HG03565 (cell line): ENCODE data around the gene RFTN1.

Source experiments
- ATAC-seq: cut with Tn5 transposase; IDR thresholded peaks from one replicate; pipeline ENCODE4 v1.9.1; 2021; ENCODE audit warnings: mild to moderate bottlenecking, moderate library complexity; ENCODE audit not compliant: unreplicated experiment

The RFTN1 gene

DNA sequence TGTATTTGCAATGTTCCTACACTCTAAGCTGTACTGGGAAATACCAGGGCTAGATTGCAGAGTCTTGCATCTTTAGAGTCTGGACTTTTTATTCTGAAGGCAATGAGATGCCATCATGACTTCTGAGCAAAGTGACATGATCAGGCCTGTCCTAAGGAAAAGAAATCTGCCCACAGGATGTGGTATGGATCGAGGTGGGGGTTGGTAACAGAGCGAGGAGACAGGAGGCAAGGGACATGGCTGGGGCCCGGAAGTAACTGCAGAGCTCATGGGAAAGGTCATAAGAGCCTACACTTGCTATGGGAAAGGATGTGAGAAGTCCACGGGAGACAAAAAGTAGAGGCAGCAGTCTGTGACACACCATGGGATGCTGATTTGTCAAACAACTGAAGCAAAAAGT, 126.9 kb downstream of the RFTN1 start:
- ATAC-seq = no peak

DNA sequence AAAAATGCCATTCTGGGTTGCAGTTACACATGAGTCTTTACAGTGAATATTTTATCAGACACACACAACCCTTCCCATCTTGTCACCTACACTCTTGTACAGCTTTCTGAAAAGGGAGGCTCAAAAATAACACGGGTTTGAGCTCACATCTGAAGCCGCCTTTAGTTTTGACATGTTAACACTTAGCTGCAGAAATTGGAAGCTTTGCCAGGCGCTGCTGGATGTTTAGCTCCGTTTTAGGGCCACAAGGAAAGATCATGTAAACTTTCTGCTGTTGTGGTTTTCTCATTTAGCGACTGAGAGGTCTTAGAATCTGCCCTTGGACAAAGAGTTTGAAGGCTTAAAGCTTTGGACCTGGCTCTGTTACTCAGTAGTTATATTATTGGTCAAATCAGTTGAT, 128.3 kb downstream of the RFTN1 start:
- no peak for ATAC-seq

DNA sequence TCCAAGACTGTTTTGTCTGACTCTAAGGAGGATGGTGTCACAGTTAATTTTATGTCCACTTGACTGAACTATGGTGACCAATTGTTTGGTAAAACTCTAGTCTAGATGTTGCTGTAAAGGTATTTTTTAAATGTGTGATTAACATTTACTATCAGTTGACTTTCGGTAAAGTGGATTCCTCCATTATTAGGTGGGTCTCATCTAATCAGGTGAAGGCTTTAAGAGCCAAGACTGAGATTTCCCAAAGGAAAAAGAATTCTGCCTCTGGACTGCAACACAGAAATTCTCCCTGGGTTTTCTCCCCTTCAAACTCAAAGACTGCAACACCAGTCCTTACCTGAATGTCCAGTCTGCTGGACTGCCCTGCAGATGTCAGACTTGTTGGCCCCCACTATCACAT, 129.6 kb downstream of the RFTN1 start:
- no peak for ATAC-seq

DNA sequence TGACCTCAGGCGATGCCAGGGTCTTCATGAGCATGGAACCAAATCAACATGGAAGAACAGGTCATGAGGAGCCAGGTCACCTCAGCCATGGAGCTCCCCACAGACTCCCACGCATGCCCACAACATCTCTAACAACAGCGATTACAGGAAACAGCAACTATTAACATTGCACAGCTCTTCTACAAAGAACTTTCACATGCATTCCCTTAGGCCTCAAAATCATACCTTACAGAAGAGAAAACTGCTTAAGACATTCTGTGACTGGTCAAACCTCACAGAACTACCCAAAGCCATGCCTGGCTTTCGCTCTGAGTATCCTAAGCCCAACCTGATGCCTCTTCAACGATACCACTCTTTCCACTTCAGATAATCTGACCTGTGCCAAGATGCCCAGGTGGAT, 130.7 kb downstream of the RFTN1 start:
- peak; percentile 56 for ATAC-seq

DNA sequence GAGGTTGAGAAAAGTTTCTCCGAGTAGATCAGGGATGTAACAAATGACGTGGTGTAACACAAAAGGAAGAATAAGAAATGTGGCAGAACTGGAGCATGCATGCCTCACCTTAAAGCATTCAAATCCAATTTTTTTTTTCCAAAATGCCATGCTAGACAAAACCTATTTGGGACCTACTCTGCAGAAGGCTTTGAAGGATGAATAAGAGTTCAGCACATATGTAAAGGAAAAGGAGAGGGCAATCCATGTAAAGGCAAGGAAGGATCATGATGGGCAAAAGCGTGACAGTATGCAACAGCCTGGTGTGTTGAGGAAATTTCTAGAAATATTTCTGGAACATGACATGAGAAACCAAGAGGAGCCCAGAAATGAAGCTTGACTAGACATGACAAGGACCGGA, 132.1 kb downstream of the RFTN1 start:
- ATAC-seq = no peak

DNA sequence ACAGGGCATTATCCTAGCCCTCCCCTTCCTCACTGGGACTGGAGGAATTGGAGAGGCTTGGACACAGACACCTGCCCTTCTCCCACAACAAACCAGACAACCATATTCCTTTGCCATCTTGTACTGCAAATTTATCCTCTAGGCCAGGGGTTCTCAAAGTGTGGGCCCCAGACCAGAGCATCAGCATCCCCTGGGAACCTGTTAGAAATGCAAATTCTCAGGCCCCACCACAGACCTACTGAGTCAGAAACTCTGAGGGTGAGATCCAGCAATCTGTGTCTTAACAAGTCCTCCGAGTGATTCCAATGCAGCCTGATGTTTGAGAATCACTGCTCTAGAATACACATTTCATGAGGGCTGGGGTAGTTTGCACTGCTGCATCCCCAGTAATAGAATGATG, 133.1 kb downstream of the RFTN1 start:
- no peak for ATAC-seq

DNA sequence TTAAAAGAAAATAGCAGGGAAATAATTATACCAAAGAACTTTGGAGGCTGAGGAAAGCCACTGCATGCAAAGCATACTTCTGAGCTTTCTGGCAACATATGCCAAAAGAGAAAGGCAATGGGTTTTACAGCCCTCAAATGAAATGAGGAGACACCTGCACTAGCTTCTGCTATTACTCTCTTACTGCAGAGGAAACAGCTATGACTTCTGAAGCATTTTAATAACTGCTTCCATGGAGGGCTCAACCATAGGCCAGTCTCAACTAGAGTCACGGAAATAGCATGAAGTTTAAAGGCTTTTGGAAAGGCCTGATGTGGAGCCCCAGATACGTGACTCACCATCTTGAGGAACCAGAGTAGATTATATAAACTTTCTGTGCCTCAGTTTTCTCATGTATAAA, 133.7 kb downstream of the RFTN1 start:
- no peak for ATAC-seq

DNA sequence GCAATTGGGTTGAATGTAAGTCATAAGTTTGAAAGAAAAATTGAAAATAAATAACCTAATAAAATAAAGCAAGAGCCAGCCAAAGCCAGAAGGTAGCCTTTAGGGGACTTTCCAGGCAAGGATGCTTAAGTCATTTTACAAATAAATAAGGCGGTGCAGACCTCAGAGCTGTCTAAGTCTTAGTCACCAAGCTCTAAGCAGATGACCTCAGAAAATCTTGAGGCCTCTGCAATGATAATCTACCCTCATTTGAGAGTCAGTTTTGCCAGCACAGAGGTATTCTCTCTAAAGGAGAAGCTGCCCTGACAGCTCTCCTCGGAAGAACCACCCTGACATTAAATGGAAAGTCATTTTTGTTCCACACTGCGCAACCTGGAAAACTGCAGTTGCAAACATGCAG, 134.6 kb downstream of the RFTN1 start:
- ATAC-seq = peak; percentile 48

DNA sequence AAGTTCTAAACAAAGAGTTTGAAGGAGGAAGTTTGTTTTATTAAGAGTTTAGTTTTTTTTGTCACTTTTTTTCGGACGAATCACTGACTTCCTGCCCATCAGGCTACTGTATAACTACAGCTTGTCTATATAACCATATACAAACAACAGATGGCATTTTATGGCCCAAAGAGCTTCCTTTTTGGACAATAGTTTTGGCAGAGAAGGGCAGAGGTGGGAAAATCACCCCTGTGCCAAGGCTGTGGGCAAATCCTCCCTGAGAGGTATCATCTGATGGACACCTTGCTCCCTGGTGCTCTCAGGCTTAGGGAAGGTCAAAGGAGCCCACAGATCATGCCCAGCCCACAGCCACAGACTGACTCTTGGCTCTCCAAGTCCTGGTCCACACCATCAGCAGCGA, 135.1 kb downstream of the RFTN1 start:
- no peak for ATAC-seq

DNA sequence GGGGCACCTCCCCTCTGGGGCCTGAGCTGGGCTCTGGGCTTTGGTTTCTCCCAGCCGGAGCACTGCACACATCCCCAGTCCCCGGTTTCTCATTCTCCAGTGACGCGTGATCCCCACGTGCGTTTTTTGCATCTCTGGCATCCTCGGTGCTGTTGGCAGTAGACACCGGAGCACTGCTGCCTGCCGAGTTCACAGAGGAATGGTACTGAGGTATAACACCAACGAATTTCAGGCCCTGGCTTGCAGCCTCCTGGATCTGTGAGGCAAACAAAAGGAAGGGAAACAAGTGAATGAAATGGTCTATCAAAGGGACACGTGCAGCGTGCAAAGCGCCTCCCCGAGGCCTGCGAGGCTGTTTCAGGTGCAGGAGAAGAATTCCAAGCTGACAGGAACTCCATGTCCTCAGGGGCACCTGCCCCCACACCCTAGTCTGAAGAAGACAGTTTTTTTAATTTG, 135.6 kb downstream of the RFTN1 start:
- ATAC-seq = no peak

DNA sequence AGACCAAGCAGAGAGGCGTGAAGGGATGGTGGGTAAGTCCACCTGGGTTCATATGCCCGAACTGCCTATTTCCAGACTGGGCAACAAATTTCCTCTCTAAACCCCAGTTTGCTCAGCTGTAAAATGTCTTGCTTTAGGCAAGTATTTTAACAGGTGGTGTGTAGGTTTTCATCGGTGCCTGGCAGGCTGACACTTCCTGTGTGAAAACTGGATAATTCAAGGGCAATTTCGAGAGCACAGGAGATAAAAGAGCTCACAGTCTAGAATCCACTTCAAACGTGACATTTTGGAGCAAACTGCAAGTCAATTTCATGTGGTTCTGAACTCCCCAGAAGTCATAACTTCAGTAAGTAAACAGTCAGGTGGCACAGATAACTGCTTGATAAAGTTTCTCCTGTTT, 136.3 kb downstream of the RFTN1 start:
- ATAC-seq = no peak

DNA sequence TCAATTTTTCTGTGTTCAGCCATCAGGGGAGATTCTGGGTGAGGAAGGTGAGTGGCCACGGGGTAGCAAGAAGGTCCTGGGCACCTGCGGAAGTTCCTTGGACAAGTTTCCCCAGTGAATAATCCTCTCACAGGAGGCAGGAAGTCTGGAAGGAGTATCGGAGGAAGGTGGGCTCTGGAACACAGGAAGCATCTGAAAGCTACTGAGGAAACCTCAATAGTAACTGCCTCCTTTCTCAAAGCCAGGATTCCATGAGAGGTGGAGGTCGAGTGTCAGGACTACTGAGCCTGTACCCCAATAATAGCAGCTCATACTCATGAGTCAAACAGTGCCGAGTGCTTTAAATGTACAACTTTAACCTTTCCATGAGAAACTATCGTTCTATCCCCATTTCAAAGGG, 137.6 kb downstream of the RFTN1 start:
- no peak for ATAC-seq

DNA sequence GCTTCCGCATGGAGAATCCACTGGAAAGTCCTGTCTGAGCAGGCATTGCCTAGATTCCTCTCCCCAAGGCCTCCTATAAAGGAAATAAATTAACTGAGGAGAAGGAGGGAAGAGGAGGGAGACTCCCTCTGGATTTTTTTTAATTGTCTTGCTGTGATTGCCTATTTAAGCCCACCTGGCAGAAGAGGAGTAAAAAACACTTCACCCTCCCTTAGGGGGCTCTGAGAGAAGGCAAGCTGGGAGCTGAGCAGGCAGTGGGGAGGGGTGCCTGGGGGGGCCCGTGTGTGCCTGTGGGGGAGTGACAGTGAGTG, 138.6 kb downstream of the RFTN1 start:
- no peak for ATAC-seq

DNA sequence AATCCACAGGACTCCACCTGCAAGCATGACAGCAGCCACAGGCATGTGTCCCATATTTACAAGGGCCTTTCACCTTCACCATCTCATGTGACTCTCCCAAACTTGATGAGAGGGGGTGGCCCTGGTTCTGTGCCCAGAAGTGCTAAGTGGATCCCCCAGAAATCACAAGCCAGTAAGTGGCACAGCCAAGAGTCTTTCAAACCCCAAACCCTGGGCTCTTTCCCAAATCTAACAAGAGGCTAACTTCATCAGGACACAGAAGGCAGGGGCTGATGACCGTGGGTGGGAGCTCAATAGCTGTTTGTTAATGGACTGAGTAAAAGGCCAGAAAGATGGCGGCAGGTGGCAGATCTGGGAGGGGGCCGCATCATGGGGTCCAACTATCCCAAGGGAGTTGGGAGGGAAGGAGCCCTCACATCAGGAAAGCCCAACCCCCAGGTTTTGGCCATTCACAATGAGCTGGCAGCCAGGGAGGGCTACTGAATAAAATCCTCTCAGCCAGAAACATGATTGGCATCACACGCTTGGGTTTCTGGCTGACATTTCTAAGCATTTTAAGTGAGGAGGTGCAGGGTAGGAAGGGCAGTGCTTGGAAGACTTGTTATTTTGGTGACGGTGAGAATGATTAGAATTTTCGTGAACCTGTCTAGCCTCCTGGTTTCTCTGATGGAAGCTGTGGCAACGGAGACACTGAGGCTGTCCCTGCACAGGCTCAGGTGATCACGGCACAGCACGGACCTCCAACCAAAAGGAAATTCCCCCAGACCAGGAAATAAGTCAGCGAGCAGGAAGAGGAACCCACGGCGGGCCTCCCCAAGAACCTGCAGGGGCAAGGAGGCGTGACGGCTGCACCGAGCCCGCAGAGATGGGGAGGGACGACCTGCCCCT, 139.2 kb downstream of the RFTN1 start:
- ATAC-seq = peak; percentile 25

DNA sequence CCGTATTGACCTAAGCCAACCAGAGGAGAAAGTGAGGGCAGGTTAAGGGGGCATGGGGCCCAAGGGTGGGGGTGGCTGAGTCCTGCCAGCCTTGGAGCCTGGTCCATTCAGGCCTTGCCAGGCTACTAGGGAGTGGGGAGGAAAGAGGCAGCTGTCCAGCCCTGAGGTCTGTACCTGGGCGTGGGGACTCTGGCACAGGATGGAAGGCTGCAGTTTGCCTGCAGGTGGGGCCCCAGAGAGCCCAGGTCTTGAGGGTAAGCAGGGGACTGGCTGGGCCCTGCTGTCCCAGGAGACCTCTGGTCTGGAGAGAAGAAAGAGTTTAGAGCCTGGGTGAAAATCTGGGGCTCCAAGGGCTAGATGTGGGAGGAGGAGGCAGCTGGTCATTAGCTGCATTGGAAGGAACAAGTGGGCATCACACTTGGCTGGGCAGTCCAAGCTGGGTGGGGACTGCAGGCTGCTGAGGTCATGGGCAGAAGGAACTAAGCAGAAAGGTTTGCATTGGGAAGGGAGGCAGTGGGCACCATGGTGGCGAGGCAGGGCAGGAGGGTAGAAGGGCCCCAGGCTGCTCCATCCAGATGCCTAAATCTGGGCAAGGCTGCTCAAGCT, 140.1 kb downstream of the RFTN1 start:
- no peak for ATAC-seq

DNA sequence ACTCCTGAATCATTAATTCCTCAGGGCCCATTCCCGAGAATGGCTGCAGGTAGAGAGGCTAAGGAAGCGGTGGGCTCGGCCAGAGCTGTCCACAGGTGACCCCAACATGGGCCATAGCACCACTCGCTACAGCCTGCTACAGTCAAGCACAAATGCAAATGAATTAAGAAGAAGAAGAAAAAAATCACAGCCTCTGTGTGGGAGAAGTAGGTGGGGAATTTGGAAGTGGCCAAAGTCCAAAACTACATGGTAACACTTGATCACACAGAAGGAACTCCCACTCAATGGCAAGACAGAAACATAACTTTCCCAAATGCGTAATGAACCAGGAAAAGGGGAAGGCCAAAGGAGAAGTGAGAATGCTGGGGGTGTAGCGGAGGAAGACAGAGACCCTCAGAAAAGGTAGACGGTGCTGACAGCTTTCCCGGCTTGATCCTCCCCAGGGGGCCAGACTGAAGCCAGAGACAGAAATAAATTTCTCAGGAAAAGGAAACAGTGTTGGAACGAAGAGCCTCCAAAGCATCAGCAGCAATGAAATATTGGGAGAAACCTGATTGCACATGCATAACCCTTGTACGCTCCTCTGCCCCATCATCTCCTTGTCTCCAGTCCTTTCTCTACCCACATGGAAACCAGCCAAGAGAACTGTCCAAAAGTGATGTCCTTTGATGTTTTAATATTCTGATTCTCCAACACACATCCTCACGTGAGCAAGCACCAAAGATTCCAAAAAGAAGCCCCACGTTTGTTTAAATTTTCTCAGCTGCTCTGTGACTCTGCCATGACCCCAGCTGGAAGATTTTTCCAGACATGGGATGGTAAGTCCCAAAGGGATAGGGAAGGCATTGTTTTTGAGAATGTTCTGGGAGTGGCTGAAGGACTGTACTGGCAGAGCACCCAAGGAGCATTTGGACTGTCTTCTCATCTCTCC, 140.9 kb downstream of the RFTN1 start:
- ATAC-seq = peak; percentile 26

DNA sequence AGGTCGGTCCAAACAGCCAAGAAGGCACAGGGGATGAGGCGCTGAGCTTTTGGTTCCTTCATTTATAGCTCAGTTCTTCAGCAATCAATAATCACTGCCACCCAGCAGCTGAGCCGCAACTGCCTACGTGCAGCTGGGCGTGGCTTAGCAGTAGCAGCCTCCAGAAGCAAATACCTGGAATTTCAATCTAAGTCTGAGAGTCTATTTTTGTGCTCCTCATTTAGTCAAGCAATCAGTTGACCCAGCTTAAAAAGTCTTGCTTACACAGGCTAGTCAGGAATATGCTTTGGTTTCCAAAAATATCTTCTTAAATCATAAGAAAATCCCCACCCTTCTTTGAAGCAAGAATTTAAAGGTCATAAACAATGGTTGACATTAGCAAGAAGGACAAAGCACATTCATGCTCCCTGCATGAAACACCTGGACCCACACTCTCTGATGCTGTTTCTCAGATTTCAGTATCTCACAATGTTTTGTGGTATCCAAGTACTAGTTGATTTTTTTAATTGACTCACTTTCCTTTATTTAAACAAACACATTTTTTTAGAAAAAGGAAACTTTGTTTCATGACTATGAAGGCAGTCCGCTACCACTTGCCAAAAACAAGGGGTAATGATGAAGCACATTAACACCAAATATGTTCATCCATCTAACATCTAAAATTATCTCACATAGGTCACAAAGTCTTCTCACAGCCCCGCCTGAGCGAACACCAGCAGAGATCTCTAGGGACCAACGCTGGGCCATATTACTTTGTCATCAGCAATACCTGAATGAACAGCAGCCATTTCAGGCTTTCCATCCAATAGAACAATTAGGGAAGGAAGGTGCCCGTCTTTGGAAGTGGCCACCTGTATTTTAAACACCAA, 142.4 kb downstream of the RFTN1 start:
- ATAC-seq = peak; percentile 23

DNA sequence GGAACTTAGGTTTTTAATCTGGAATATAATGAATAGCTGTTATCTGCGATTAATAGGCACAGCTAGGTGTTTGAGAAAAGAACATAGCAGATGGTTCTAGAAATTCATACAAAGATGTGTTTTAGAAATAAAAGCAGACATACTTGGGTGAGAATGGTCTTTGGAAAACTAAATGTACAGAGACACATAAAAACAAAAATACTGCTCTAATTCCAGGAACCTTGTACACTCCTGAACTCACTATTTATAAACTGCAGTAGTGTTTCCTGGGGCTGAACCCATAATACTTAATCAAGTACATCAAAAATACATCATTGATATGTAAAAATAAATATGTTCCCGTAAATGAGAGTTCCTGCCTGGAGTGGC, 143.0 kb downstream of the RFTN1 start:
- no peak for ATAC-seq

DNA sequence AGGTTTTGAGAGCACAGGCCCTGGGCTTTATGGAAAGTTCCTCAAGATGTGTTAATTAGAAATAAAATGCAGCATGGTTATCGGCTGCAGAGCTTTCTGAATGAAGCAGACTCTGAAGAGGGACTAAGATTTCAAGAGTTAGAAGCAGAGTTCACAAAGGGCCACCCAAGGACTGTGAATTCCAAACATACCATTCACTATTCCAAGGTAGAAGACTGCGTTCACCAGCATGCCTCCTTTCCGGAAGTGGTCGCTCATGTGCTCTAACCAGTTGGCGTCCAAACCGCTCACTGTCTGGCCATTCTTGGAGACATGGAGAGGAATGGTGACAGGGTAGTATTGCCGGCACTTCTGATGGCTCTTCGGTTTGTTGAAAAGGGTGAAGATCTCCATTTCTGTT, 143.6 kb downstream of the RFTN1 start:
- ATAC-seq = no peak

DNA sequence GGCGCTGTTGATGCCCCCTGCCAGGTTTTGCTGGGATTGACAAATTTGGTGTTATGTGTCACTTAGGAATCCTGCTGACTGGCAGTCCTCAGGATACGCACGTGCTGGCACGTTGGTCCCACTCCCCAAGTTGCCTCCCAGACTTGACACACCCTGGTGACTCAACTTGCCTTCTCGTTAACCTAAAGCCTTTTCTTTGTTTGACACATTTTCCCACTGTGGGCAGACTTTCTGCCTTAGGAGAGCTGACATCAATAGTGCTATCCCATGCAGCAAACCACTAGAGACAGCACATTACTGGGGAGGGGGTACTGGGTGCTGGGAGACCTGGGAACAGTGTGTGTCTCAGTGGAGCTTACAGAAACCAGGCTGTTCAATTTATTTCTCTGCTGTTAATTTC, 144.2 kb downstream of the RFTN1 start:
- no peak for ATAC-seq

DNA sequence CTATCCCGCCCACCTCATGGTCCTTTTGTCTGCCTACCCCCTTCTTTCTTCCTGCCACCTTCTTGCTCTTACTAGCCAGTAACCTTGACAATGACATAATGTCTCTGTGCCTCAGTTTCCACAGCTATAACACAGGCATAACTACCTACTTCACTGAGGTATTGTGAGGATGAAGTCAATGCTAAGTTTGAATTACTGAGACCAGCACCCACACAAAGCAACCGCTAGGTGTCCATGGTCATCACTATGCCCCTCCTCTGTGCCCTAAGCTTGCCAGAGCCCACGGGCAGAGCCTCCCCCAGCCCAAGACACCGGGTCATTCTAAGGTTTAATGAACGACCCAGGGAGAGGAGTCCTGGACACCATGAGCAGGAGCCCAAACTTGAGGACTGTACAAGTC, 146.9 kb downstream of the RFTN1 start:
- ATAC-seq = no peak
